Activated CD8-positive, alpha-beta T cell treated with anti-CD3 and anti-CD28 coated beads for 36 hours (primary cell): ENCODE results near the gene DPF3. TPM values are rescaled to one million over a fixed set of nuclear protein-coding genes. Genes with fewer than 3 reads are reported as not detected.

ENCODE experiments used
- ATAC-seq: fragments of 200-7000 bp; cut with Tn5 transposase; one replicate; pipeline ENCODE4 v1.10.0; 2021; ENCODE audit warnings: mild to moderate bottlenecking, moderate library complexity
- CTCF ChIA-PET: fragments of 350-600 bp; sonication (Branson Sonifier 250); formaldehyde crosslinking; loops from one replicate; lab custom pipeline; 2021; ENCODE audit warnings: antibody characterized with exemption; lab: Charles Lee
- POLR2A ChIA-PET: fragments of 350-600 bp; sonication (Branson Sonifier 250); formaldehyde crosslinking; loops from one replicate; lab custom pipeline; 2021; ENCODE audit warnings: antibody characterized with exemption; lab: Charles Lee
- DNase-seq: peaks from one replicate; pipeline ENCODE4 v3.0.0-alpha.2; 2020
- H3K27ac Mint-ChIP-seq: one replicate; pipeline ENCODE4 v1.8.0; 2021; ENCODE audit warnings: mild to moderate bottlenecking, mixed read lengths
- H3K27me3 Mint-ChIP-seq: one replicate; pipeline ENCODE4 v1.8.0; 2021; ENCODE audit warnings: mixed read lengths
- H3K36me3 Mint-ChIP-seq: one replicate; pipeline ENCODE4 v1.8.0; 2021; ENCODE audit warnings: low read depth, mixed read lengths
- H3K4me1 Mint-ChIP-seq: one replicate; pipeline ENCODE4 v1.8.0; 2021; ENCODE audit warnings: low read depth, mixed read lengths
- H3K4me3 Mint-ChIP-seq: one replicate; pipeline ENCODE4 v1.8.0; 2021; ENCODE audit warnings: mild to moderate bottlenecking, moderate library complexity, mixed read lengths
- H3K9me3 Mint-ChIP-seq: one replicate; pipeline ENCODE4 v1.8.0; 2021; ENCODE audit warnings: mixed read lengths
- CTCF ChIP-seq: fragments of 200-600 bp; IDR thresholded peaks from one replicate; pipeline ENCODE4 v1.8.0; 2022; ENCODE audit warnings: antibody characterized with exemption, mild to moderate bottlenecking
- intact Hi-C: fragments of 100-400 bp; cut with micrococcal nuclease; formaldehyde crosslinking; loops from one replicate; pipeline ENCODE4 v1.10.0; 2022
- total RNA-seq, 2 experiments: library from RNA; stranded (reverse); gene quantifications; one replicate each; pipeline ENCODE4 v1.2.3, GENCODE V29; 2021

Gene DPF3
- total RNA-seq, 2 experiments from 2014 or later, result 0.13 to 0.54 TPM

- H3K4me3 Mint-ChIP-seq, result no peak overlapping the region
- no peak overlapping the region for H3K27ac Mint-ChIP-seq
- no peaks in the 10 kb centered on the region for H3K36me3 Mint-ChIP-seq
- POLR2A ChIA-PET, result no interaction called here
- peaks cover 9% of the 10 kb centered on the region for H3K27me3 Mint-ChIP-seq
- DNase-seq (no peak), ATAC-seq (no peak)
- H3K9me3 Mint-ChIP-seq, result no peaks in the 10 kb centered on the region
- CTCF ChIA-PET, result no interaction called here
- intact Hi-C loops, result no loop called here
- TF ChIP-seq CTCF, result no peak
- H3K4me1 Mint-ChIP-seq, result no peaks in the 10 kb centered on the region
These were observed 57.8 kb downstream of the DPF3 start for GRCh38 chr14:72836085-72836484.

- ChIA-PET POLR2A (no interaction called here), CTCF (interaction anchor here (1.2 kb wide), 1 partner anchor 18 kb away, joined by 3 read pairs; no protein-coding TSS in a partner anchor)
- intact Hi-C loops, result no loop called here
- H3K4me3 Mint-ChIP-seq, result no peak overlapping the region
- TF ChIP-seq CTCF, result no peak
- DNase-seq, result no peak
- no peak overlapping the region for H3K27ac Mint-ChIP-seq
- H3K4me1 Mint-ChIP-seq, result no peaks in the 10 kb centered on the region
- peaks cover 19% of the 10 kb centered on the region for H3K27me3 Mint-ChIP-seq
- H3K9me3 Mint-ChIP-seq, result no peaks in the 10 kb centered on the region
- ATAC-seq, result no peak
- H3K36me3 Mint-ChIP-seq, result no peaks in the 10 kb centered on the region
These were observed 60.7 kb downstream of the DPF3 start for GRCh38 chr14:72833174-72833573.

- H3K27me3 Mint-ChIP-seq, result peaks cover 20% of the 10 kb centered on the region
- no peak for ATAC-seq
These were observed 62.9 kb downstream of the DPF3 start for GRCh38 chr14:72830786-72831594.

GRCh38 chr14:72830356-72830755 lies 63.5 kb downstream of the DPF3 start:
- DNase-seq, result no peak
- Mint-ChIP-seq H3K27me3 (peaks cover 23% of the 10 kb centered on the region), H3K36me3 (no peaks in the 10 kb centered on the region), H3K4me3 (no peak overlapping the region), H3K27ac (no peak overlapping the region), H3K9me3 (no peaks in the 10 kb centered on the region), H3K4me1 (no peaks in the 10 kb centered on the region)
- intact Hi-C loops, result no loop called here
- ChIA-PET POLR2A (no interaction called here), CTCF (interaction anchor here (0.8 kb wide), 1 partner anchor 12 kb away, joined by 3 read pairs; no protein-coding TSS in a partner anchor)
- TF ChIP-seq CTCF, result no peak
- no peak for ATAC-seq

More at GRCh38 chr14:72830786-72831594, 62.9 kb downstream of the DPF3 start:
- POLR2A ChIA-PET, result no interaction called here
- no peak for TF ChIP-seq CTCF
- H3K4me3 Mint-ChIP-seq, result no peak overlapping the region
- no peaks in the 10 kb centered on the region for H3K4me1 Mint-ChIP-seq
- intact Hi-C loops, result no loop called here
- CTCF ChIA-PET, result no interaction called here
- no peaks in the 10 kb centered on the region for H3K36me3 Mint-ChIP-seq
- no peaks in the 10 kb centered on the region for H3K9me3 Mint-ChIP-seq
- no peak overlapping the region for H3K27ac Mint-ChIP-seq
- DNase-seq, result no peak

- peaks cover 26% of the 10 kb centered on the region for H3K27me3 Mint-ChIP-seq
- no peak for TF ChIP-seq CTCF
- no peak overlapping the region for H3K27ac Mint-ChIP-seq
- intact Hi-C loops, result no loop called here
- H3K4me3 Mint-ChIP-seq, result no peak overlapping the region
- DNase-seq, result no peak
- H3K9me3 Mint-ChIP-seq, result no peaks in the 10 kb centered on the region
- ATAC-seq, result no peak
- ChIA-PET POLR2A (no interaction called here), CTCF (no interaction called here)
- no peaks in the 10 kb centered on the region for H3K36me3 Mint-ChIP-seq
- no peaks in the 10 kb centered on the region for H3K4me1 Mint-ChIP-seq
These were observed 65.3 kb downstream of the DPF3 start for GRCh38 chr14:72828604-72829003.
